GM23338 (cell line): ENCODE results near the gene ZBTB7B.

Experiments
- CREB1 ChIP-seq: fragments of 250-450 bp; sonication (Bioruptor Pico); IDR thresholded peaks from 2 replicates; pipeline ENCODE4 v1.5.0; 2020; ENCODE audit warnings: low read depth, mild to moderate bottlenecking, moderate library complexity
- EZH2 ChIP-seq: fragments of 200-600 bp; sonication (generic); IDR thresholded peaks from one replicate; pipeline ENCODE4 v1.8.0; 2017; ENCODE audit warnings: antibody characterized with exemption, mild to moderate bottlenecking, low read depth; ENCODE audit not compliant: unreplicated experiment
- EZH2phosphoT487 ChIP-seq: fragments of 200-600 bp; sonication (generic); IDR thresholded peaks from one replicate; pipeline ENCODE4 v1.8.1; 2018; ENCODE audit warnings: antibody characterized with exemption; ENCODE audit not compliant: unreplicated experiment
- JUNB ChIP-seq: IDR thresholded peaks from one replicate; pipeline ENCODE4 v1.6.1; 2016; ENCODE audit warnings: antibody characterized with exemption; ENCODE audit not compliant: unreplicated experiment
- NANOG ChIP-seq: IDR thresholded peaks from 2 replicates; pipeline ENCODE4 v1.6.1; 2016; ENCODE audit warnings: antibody characterized with exemption, borderline replicate concordance
- POLR2AphosphoS5 ChIP-seq: IDR thresholded peaks from 2 replicates; pipeline ENCODE4 v1.6.1; 2016; ENCODE audit warnings: antibody characterized with exemption, low read depth
- STAT1 ChIP-seq: IDR thresholded peaks from one replicate; pipeline ENCODE4 v1.6.1; 2016; ENCODE audit warnings: antibody characterized with exemption; ENCODE audit not compliant: unreplicated experiment
- ZNF114 ChIP-seq: fragments of 250-450 bp; sonication (Bioruptor Pico); IDR thresholded peaks from 2 replicates; pipeline ENCODE4 v1.5.0; 2020; ENCODE audit warnings: mild to moderate bottlenecking, moderate library complexity
- ZNF331 ChIP-seq: fragments of 250-450 bp; sonication (Bioruptor Pico); IDR thresholded peaks from 2 replicates; pipeline ENCODE4 v1.5.0; 2020; ENCODE audit warnings: low read depth, mild to moderate bottlenecking, moderate library complexity
- TF ChIP-seq, protein P1 (sequence below), 2 experiments: fragments of 200-600 bp in 1 of 2; sonication (generic) in 1 of 2; conservative IDR thresholded peaks; 2 replicates each; pipeline versions ENCODE4 v1.5.1 to v1.6.1; 2016 to 2017; ENCODE audit warnings: antibody characterized with exemption in 2 of 2, low read depth in 2 of 2, mild to moderate bottlenecking in 2 of 2, moderate library complexity in 1 of 2
- TF ChIP-seq, protein P2 (sequence below): IDR thresholded peaks from one replicate; pipeline ENCODE4 v1.6.1; 2018; ENCODE audit warnings: antibody characterized with exemption; ENCODE audit not compliant: unreplicated experiment
- TF ChIP-seq, protein P3 (sequence below): fragments of 250-450 bp; sonication (Bioruptor Pico); IDR thresholded peaks from 2 replicates; pipeline ENCODE4 v1.5.0; 2020; ENCODE audit warnings: mild to moderate bottlenecking, moderate library complexity

DNA sequence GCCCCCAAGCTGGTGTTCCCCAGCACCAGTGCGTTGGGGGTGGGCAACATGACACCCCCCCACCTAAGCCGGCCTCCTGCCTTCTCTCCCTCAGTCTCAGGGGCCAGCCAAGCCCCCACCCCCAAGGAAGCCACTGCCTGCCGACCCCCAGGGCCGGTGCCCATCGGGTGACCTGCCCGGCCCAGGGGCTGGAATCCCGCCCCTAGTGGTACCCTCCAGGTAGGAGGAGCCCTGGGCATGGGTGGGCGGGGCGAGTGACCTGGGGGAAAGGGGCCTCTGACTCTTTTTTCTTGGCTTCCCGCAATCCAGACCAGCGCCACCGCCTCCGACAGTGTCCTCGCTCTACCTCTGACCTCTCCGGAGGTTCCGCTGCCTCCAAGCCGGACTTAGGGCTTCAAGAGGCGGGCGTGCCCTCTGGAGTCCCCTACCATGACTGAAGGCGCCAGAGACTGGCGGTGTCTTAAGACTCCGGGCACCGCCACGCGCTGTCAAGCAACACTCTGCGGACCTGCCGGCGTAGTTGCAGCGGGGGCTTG, 59.6 kb downstream of the ZBTB7B start:
- TF ChIP-seq, protein P1, sequence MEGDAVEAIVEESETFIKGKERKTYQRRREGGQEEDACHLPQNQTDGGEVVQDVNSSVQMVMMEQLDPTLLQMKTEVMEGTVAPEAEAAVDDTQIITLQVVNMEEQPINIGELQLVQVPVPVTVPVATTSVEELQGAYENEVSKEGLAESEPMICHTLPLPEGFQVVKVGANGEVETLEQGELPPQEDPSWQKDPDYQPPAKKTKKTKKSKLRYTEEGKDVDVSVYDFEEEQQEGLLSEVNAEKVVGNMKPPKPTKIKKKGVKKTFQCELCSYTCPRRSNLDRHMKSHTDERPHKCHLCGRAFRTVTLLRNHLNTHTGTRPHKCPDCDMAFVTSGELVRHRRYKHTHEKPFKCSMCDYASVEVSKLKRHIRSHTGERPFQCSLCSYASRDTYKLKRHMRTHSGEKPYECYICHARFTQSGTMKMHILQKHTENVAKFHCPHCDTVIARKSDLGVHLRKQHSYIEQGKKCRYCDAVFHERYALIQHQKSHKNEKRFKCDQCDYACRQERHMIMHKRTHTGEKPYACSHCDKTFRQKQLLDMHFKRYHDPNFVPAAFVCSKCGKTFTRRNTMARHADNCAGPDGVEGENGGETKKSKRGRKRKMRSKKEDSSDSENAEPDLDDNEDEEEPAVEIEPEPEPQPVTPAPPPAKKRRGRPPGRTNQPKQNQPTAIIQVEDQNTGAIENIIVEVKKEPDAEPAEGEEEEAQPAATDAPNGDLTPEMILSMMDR (conservative IDR thresholded peaks at IDR 0.05; ENCODE audit: low read depth in 2 of 2) = peak in 1 of 2 experiments; percentile 63; a peak in 3 of 4 replicates
- TF ChIP-seq, protein P2, sequence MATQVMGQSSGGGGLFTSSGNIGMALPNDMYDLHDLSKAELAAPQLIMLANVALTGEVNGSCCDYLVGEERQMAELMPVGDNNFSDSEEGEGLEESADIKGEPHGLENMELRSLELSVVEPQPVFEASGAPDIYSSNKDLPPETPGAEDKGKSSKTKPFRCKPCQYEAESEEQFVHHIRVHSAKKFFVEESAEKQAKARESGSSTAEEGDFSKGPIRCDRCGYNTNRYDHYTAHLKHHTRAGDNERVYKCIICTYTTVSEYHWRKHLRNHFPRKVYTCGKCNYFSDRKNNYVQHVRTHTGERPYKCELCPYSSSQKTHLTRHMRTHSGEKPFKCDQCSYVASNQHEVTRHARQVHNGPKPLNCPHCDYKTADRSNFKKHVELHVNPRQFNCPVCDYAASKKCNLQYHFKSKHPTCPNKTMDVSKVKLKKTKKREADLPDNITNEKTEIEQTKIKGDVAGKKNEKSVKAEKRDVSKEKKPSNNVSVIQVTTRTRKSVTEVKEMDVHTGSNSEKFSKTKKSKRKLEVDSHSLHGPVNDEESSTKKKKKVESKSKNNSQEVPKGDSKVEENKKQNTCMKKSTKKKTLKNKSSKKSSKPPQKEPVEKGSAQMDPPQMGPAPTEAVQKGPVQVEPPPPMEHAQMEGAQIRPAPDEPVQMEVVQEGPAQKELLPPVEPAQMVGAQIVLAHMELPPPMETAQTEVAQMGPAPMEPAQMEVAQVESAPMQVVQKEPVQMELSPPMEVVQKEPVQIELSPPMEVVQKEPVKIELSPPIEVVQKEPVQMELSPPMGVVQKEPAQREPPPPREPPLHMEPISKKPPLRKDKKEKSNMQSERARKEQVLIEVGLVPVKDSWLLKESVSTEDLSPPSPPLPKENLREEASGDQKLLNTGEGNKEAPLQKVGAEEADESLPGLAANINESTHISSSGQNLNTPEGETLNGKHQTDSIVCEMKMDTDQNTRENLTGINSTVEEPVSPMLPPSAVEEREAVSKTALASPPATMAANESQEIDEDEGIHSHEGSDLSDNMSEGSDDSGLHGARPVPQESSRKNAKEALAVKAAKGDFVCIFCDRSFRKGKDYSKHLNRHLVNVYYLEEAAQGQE = no peak
- TF ChIP-seq EZH2 (no peak), POLR2AphosphoS5 (no peak), EZH2phosphoT487 (no peak), CREB1 (CRISPR knock-in tag) (no peak), ZNF114 (CRISPR knock-in tag) (no peak), ZNF331 (CRISPR knock-in tag) (no peak), JUNB (no peak), NANOG (no peak), STAT1 (no peak)
- TF ChIP-seq, protein P3, sequence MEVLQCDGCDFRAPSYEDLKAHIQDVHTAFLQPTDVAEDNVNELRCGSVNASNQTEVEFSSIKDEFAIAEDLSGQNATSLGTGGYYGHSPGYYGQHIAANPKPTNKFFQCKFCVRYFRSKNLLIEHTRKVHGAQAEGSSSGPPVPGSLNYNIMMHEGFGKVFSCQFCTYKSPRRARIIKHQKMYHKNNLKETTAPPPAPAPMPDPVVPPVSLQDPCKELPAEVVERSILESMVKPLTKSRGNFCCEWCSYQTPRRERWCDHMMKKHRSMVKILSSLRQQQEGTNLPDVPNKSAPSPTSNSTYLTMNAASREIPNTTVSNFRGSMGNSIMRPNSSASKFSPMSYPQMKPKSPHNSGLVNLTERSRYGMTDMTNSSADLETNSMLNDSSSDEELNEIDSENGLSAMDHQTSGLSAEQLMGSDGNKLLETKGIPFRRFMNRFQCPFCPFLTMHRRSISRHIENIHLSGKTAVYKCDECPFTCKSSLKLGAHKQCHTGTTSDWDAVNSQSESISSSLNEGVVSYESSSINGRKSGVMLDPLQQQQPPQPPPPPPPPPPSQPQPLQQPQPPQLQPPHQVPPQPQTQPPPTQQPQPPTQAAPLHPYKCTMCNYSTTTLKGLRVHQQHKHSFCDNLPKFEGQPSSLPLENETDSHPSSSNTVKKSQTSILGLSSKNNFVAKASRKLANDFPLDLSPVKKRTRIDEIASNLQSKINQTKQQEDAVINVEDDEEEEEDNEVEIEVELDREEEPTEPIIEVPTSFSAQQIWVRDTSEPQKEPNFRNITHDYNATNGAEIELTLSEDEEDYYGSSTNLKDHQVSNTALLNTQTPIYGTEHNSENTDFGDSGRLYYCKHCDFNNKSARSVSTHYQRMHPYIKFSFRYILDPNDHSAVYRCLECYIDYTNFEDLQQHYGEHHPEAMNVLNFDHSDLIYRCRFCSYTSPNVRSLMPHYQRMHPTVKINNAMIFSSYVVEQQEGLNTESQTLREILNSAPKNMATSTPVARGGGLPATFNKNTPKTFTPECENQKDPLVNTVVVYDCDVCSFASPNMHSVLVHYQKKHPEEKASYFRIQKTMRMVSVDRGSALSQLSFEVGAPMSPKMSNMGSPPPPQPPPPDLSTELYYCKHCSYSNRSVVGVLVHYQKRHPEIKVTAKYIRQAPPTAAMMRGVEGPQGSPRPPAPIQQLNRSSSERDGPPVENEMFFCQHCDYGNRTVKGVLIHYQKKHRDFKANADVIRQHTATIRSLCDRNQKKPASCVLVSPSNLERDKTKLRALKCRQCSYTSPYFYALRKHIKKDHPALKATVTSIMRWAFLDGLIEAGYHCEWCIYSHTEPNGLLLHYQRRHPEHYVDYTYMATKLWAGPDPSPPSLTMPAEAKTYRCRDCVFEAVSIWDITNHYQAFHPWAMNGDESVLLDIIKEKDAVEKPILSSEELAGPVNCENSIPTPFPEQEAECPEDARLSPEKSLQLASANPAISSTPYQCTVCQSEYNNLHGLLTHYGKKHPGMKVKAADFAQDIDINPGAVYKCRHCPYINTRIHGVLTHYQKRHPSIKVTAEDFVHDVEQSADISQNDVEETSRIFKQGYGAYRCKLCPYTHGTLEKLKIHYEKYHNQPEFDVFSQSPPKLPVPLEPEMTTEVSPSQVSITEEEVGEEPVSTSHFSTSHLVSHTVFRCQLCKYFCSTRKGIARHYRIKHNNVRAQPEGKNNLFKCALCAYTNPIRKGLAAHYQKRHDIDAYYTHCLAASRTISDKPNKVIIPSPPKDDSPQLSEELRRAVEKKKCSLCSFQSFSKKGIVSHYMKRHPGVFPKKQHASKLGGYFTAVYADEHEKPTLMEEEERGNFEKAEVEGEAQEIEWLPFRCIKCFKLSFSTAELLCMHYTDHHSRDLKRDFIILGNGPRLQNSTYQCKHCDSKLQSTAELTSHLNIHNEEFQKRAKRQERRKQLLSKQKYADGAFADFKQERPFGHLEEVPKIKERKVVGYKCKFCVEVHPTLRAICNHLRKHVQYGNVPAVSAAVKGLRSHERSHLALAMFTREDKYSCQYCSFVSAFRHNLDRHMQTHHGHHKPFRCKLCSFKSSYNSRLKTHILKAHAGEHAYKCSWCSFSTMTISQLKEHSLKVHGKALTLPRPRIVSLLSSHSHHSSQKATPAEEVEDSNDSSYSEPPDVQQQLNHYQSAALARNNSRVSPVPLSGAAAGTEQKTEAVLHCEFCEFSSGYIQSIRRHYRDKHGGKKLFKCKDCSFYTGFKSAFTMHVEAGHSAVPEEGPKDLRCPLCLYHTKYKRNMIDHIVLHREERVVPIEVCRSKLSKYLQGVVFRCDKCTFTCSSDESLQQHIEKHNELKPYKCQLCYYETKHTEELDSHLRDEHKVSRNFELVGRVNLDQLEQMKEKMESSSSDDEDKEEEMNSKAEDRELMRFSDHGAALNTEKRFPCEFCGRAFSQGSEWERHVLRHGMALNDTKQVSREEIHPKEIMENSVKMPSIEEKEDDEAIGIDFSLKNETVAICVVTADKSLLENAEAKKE = no peak
